AG04450 (cell line): Measurements from ENCODE around the gene TESK1. TPM values are rescaled to one million over a fixed set of nuclear protein-coding genes. Genes with fewer than 3 reads are reported as not detected.

Experiments used
- CTCF ChIA-PET: fragments of 300-600, 350-600 bp; formaldehyde crosslinking; extraction: SDS; loops from one replicate; lab custom pipeline; 2022; ENCODE audit warnings: antibody characterized with exemption, inconsistent platforms; lab: Charles Lee
- POLR2A ChIA-PET: fragments of 350-600 bp; formaldehyde crosslinking; extraction: SDS; loops from one replicate; lab custom pipeline; 2021; ENCODE audit warnings: antibody characterized with exemption, inconsistent platforms; lab: Yijun Ruan, JAX
- DNase-seq: peaks from one replicate; pipeline ENCODE4 v3.0.0-alpha.2; 2011; ENCODE audit warnings: low read depth, low spot score
- H3K27ac ChIP-seq: one replicate; pipeline ENCODE4 v1.5.1; 2012; ENCODE audit warnings: low read depth, low read length, control low read depth
- H3K27me3 ChIP-seq: one replicate; pipeline ENCODE4 v1.6.0; 2012; ENCODE audit warnings: low read length; ENCODE audit not compliant: control insufficient read depth, insufficient read depth
- H3K4me3 ChIP-seq: 2 replicates; pipeline ENCODE4 v1.5.1; 2011; ENCODE audit warnings: mild to moderate bottlenecking, low read depth, low read length, control low read depth
- H3K9me3 ChIP-seq: 2 replicates; pipeline ENCODE4 v1.5.1; 2012; ENCODE audit warnings: low read length; ENCODE audit not compliant: control insufficient read depth, insufficient read depth
- polyA plus RNA-seq: library from polyadenylated mRNA; depleted of rRNA; stranded (reverse); fragments of >200 nt; gene quantifications from 2 replicates; pipeline ENCODE4 v1.2.3, GENCODE V29; 2011
- TF ChIP-seq, protein P1 (sequence below): IDR thresholded peaks from 2 replicates; pipeline ENCODE4 v1.5.1; 2011; ENCODE audit warnings: low read depth, low read length, control low read depth, inconsistent platforms

The TESK1 gene
- polyA plus RNA-seq, 1 experiment = 12.8 TPM

DNA sequence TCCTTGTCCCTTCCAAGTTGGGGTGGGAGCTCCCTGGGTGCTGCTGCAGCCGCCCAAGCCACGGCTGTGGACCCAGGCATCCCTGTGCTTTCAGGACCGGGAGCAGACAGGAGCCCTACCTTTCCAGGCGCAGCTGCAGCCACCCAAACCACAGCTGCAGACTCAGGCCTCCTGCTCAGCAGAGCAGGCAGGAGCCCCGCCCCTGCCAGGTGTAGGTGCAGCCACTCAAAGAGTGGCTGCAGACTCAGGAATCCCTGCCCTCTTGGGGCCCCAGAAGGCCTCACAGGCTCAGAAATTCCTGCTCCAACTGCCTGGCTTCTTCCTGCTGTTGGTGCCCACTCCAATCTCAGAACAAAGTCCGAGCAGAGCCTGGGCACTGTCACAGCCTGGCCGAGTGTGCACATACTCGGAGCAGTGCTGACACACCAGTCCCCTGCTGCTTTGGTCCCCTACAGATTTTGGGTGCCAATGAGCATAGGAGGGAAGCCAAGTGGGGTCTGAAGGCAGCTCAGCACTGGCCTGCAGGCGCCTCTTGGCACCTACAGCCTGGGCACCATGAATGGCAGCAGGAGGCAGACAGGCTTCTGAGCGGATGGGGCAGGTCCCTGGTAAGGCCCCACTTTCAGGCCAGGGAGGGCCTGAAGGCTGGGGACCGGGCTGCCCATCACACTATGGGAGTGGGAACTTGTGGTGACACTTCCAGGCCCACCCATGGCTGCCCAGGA, 6.0 kb upstream of the TESK1 start:
- H3K4me3 ChIP-seq = no peak overlapping the region
- peaks cover 6% of the 10 kb centered on the region for H3K9me3 ChIP-seq
- H3K27ac ChIP-seq = no peak overlapping the region
- no peaks in the 10 kb centered on the region for H3K27me3 ChIP-seq
- ChIA-PET POLR2A (no interaction called here), CTCF (no interaction called here)
- no peak for DNase-seq
- TF ChIP-seq, protein P1, sequence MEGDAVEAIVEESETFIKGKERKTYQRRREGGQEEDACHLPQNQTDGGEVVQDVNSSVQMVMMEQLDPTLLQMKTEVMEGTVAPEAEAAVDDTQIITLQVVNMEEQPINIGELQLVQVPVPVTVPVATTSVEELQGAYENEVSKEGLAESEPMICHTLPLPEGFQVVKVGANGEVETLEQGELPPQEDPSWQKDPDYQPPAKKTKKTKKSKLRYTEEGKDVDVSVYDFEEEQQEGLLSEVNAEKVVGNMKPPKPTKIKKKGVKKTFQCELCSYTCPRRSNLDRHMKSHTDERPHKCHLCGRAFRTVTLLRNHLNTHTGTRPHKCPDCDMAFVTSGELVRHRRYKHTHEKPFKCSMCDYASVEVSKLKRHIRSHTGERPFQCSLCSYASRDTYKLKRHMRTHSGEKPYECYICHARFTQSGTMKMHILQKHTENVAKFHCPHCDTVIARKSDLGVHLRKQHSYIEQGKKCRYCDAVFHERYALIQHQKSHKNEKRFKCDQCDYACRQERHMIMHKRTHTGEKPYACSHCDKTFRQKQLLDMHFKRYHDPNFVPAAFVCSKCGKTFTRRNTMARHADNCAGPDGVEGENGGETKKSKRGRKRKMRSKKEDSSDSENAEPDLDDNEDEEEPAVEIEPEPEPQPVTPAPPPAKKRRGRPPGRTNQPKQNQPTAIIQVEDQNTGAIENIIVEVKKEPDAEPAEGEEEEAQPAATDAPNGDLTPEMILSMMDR = no peak

DNA sequence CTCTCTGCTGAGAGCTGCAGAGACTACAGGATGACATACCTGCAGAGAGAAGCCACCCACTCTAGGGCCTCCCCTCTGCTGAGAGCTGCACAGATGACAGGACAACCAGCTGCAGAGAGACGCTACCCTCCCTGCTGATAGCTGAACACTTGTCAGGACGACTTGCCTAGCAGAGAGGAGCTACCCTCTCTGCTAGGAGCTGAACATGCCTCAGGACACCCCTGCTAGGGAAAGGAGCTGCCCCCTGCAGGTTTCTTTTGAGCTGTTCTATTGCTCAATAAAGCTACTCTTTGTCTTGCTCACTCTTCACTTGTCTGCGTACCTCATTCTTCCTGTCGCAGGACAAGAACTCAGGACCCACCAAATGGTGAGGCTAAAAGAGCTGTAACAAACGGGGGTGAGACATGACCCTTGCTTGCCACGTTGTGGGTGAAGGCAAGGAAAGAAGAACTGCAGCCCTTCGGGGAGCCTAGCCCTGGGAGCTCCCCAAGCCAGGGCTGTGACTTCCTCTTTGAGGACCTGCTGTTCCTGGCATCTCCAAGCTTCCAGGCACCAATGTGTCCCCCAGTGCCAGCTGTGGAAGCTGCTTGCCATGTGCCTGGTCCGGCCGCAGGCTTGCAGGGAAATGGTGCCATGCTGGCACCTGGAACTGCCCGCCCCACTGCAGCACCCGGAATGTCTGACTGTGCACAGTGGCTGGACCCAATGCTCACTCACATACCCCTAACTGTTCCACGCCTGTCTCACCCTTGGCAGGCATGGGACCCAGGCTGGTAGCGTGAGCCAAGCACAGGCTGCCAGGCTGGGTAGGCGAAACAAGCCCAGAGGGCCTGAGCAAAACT, 5.1 kb upstream of the TESK1 start:
- CTCF ChIA-PET = interaction anchor here (1.4 kb wide), 1 partner anchor 119 kb away, joined by 4 read pairs; no protein-coding TSS in a partner anchor
- DNase-seq = no peak
- POLR2A ChIA-PET = no interaction called here
- Histone ChIP-seq H3K27me3 (no peaks in the 10 kb centered on the region), H3K4me3 (no peak overlapping the region), H3K27ac (no peak overlapping the region), H3K9me3 (no peaks in the 10 kb centered on the region; the same call in 1 of the 2 replicates)
- TF ChIP-seq, protein P1 = peak; percentile 16; the same call in 1 of the 2 replicates

DNA sequence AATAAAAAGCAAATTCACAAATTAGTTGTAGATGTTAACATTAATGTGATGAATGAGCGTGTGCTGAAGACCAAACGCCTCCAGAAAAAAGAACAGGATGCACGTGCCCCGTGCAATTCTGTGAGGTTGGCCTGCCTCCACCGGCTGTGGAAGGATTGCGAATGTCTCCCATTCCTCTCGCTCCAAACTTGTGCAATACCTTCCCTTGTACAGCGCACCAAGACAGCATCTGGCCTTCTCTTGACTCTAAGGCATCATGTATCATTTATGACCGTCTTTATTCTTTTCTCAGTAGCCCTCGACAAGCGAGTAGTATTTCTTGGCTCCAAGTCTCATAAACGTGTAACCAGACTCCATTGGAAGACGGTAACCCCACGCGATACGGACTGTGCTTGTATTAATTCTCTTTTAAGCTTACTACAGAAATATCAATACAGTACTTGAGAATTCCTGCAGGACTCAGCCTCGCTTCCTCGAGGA, 1.5 kb upstream of the TESK1 start:
- Histone ChIP-seq H3K27me3 (no peaks in the 10 kb centered on the region), H3K9me3 (no peaks in the 10 kb centered on the region; the same call in 1 of the 2 replicates), H3K27ac (peak overlapping the region; percentile 98), H3K4me3 (peak overlapping the region; percentile 58)
- TF ChIP-seq, protein P1 = no peak
- peak; percentile 72 for DNase-seq
- ChIA-PET POLR2A (interaction anchor here (0.9 to 1.1 kb wide), 5 partner anchors 44 to 125 kb away, joined by 3 to 9 read pairs (median 4); partner anchors contain the start of genes CCDC107, RMRP and TPM2), CTCF (interaction anchor here (0.5 to 2.2 kb wide), 51 partner anchors 8 to 491 kb away, joined by 3 to 18 read pairs (median 4); partner anchors contain the start of genes ARHGEF39, CCDC107, RMRP and RUSC2)

DNA sequence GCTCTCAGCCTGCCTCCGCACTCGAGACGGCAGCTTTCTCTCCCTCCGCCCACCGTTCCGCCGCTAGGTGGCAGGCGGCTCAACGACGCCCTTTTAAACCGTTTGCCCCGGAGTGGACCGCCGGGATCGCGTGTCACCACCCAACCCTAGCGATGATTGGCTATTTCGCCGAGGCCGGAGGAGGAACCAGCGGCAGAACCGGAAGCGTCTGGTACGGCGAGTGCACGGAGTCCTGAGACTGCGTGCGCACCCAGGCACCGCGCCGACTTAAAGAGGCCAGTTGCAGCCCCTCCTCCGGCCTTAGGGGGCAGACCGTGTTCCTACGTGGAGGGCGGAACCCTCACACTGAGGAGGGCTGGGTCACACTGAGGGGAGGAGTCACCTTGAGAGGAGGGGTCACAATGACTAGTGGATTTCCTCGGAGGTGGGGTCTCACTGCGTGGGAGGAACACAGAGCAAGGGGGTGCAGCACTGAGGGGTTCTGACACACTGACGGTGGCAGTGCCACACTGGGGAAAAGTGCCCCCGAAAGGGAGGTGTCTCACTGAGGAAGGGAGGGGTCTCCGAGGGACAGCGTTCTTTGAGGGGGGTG, 980 bp upstream of the TESK1 start:
- no peaks in the 10 kb centered on the region for H3K27me3 ChIP-seq
- ChIA-PET CTCF (interaction anchor here (0.5 to 2.2 kb wide), 49 partner anchors 9 to 492 kb away, joined by 3 to 18 read pairs (median 4); partner anchors contain the start of genes ARHGEF39, CCDC107, RMRP and RUSC2), POLR2A (interaction anchor here (0.9 to 1.1 kb wide), 5 partner anchors 43 to 124 kb away, joined by 3 to 9 read pairs (median 4); partner anchors contain the start of genes CCDC107, RMRP and TPM2)
- peak overlapping the region; percentile 77 for H3K4me3 ChIP-seq
- peak; percentile 99 for DNase-seq
- H3K27ac ChIP-seq = peak overlapping the region; percentile 98
- H3K9me3 ChIP-seq = no peaks in the 10 kb centered on the region
- TF ChIP-seq, protein P1 = peak; percentile 86
